GM10248 (cell line): ENCODE results near the gene MTMR3.

Experiments
- CTCF ChIA-PET: fragments of 300-600 bp; sonication (Branson Sonifier 250); formaldehyde crosslinking; extraction: SDS; loops from one replicate; lab custom pipeline; 2021; ENCODE audit warnings: antibody characterized with exemption; lab: Yijun Ruan, JAX
- POLR2A ChIA-PET: fragments of 350-650 bp; sonication (Branson Sonifier 250); formaldehyde crosslinking; extraction: SDS; loops from one replicate; lab custom pipeline; 2020; ENCODE audit warnings: antibody characterized with exemption; lab: Yijun Ruan, JAX
- DNase-seq: peaks from one replicate; pipeline ENCODE4 v3.0.0; 2012; ENCODE audit errors: extremely low spot score
- TF ChIP-seq, protein P1 (sequence below): IDR thresholded peaks from 2 replicates; pipeline ENCODE4 v1.5.1; 2012; ENCODE audit warnings: mild to moderate bottlenecking, low read depth; ENCODE audit errors: extremely low read depth, missing control alignments, control extremely low read depth

MTMR3 gene

GRCh38 chr22:29907753-29908515 lies 25.0 kb downstream of the MTMR3 start:
- POLR2A ChIA-PET: interaction anchor here (0.7 kb wide), 1 partner anchor 107 kb away, joined by 3 read pairs; no protein-coding TSS in a partner anchor
- no peak for DNase-seq
- TF ChIP-seq, protein P1, sequence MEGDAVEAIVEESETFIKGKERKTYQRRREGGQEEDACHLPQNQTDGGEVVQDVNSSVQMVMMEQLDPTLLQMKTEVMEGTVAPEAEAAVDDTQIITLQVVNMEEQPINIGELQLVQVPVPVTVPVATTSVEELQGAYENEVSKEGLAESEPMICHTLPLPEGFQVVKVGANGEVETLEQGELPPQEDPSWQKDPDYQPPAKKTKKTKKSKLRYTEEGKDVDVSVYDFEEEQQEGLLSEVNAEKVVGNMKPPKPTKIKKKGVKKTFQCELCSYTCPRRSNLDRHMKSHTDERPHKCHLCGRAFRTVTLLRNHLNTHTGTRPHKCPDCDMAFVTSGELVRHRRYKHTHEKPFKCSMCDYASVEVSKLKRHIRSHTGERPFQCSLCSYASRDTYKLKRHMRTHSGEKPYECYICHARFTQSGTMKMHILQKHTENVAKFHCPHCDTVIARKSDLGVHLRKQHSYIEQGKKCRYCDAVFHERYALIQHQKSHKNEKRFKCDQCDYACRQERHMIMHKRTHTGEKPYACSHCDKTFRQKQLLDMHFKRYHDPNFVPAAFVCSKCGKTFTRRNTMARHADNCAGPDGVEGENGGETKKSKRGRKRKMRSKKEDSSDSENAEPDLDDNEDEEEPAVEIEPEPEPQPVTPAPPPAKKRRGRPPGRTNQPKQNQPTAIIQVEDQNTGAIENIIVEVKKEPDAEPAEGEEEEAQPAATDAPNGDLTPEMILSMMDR: no peak
- CTCF ChIA-PET: interaction anchor here (0.8 to 3.2 kb wide), 6 partner anchors 9 to 282 kb away, joined by 3 to 16 read pairs (median 3); partner anchors contain the start of gene MTMR3

DNA sequence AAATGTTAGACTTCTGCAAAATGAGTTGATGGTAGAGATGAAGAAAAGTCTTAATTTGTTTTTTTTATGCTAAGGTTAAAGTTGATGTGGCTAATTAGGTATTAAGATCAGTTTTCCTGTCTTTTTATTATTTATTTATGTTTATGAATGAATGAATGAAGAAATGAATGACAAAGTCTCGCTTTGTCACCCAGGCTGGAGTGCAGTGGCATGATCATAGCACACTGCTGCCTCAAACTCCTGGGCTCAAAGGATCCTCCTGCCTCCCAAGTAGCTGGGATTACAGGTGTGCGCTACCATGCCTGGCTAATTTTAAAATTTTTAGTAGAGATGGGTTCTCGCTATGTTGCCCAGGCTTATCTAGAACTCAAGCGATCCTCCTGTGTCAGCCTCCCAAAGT lies 29.2 kb downstream of the MTMR3 start:
- POLR2A ChIA-PET: no interaction called here
- TF ChIP-seq, protein P1: no peak
- CTCF ChIA-PET: interaction anchor here (0.8 to 1.1 kb wide), 2 partner anchors 9 to 19 kb away, joined by 3 read pairs; no protein-coding TSS in a partner anchor
- DNase-seq: no peak

DNA sequence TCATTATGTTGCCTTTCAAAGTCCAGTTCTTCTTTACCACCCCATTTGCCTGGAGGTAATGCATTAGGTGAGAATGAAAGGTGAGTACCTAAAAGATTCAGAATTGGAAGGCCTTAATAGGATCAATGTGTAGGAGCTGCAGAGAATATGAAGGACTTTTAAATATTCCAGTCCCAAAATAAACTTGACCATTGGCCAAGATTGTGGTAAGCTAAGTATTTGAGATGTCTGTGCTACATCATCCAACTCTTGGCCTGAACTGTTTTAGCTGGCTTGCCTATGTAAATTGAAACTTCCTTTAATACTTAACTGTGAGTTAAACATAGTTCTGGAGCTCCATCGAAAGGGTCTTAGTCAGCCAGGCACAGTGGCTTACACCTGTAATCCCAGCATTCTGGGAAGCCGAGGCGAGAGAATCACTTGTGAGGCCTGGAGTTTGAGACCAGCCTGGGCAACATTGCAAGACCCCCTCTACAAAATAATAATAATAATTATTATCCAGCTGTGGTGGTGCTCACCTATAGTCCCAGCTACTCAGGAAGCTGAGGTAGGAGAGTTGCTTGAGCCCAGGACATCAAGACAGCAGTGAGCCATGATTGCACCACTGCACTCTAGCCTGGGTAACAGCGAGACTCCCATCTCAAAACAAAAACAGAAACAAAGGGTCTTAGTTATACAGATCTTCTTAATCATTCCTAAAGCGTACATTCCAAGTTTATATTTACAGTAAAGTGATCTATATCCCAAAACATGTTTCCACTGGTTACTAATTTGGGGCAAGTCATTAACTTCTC lies 29.8 kb downstream of the MTMR3 start:
- ChIA-PET POLR2A (no interaction called here), CTCF (interaction anchor here (0.8 kb wide), 1 partner anchor 19 kb away, joined by 3 read pairs; no protein-coding TSS in a partner anchor)
- TF ChIP-seq, protein P1: no peak
- DNase-seq: no peak

DNA sequence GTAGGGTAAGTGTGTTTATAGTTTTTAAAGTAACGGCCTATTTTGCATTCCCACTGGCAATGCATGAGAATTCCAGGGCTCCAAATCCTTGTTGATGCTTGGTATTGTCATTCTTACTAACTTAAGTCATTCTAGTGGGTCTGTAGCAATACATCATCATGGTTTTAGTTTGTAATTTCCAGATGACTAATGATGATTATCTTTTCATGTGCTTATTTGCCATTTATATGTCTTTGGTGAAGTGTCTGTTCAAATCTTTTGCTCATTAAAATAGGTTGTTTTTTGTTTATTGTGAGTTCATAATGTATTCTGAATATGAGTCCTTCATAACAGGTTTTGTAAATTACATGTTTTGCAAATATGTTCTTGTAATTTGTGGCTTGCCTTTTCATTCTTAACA lies 31.2 kb downstream of the MTMR3 start:
- ChIA-PET POLR2A (no interaction called here), CTCF (interaction anchor here (1.0 kb wide), 1 partner anchor 10 kb away, joined by 3 read pairs; no protein-coding TSS in a partner anchor)
- no peak for DNase-seq
- TF ChIP-seq, protein P1: no peak

DNA sequence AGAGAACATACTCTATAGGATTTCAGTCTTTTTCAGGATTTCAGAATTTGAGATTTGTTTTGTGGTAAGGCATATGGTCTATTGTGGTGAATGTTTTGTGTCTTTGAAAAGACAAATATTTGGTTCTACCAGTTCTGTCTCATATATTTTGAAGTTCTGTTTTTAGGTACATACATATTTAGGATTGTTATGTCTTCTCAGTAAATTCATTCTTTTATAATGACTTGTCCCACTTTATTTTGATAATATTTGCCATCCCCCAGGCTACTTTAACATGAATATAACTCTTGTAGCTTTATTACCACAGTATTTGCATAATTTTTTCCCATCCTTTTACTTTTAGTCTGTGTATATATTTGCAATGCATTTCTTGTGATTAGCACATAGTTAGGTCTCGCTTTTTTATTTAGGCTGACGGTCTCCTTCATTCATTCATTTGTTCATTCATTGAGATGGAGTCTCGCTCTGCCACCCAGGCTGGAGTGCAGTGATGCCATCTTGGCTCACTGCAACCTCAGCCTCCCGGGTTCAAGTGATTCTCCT lies 32.1 kb downstream of the MTMR3 start:
- DNase-seq: no peak
- CTCF ChIA-PET: interaction anchor here (1.0 to 2.0 kb wide), 3 partner anchors 10 to 373 kb away, joined by 3 to 5 read pairs (median 3); no protein-coding TSS in a partner anchor
- TF ChIP-seq, protein P1: no peak
- POLR2A ChIA-PET: no interaction called here

DNA sequence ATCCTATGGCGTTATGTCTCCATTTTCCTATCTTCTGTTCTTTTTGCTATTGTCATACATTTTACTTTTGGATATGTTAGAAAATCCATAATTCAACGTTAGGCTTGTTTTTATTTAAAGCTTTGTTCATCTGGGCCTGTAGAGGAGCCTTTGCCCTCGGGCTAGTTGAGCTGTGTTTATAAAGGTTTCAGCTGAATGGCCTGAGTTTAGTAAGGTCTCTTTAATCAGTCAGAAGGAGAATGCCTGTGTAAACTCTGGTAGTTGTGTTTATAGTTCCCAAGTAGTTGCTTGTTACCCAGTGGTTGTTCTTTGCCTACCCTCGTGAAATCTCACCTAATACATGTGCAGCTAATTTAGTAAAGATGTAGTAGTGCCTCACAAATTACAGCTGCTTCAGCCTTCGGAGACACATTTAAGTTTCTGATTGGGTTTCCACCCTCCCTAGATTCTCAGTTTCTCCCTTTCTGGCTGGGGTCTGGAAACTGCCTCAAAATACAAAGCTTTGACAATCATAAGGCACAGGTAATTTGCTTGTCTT lies 33.1 kb downstream of the MTMR3 start:
- CTCF ChIA-PET: interaction anchor here (1.0 to 2.8 kb wide), 5 partner anchors 8 to 372 kb away, joined by 3 to 16 read pairs (median 4); no protein-coding TSS in a partner anchor
- POLR2A ChIA-PET: no interaction called here

More for the DNA sequence above, 33.1 kb downstream of the MTMR3 start:
- TF ChIP-seq, protein P1: no peak
- no peak for DNase-seq
